CD14-positive monocyte (primary cell): Measurements from ENCODE around the gene CGNL1. TPM values are rescaled to one million over a fixed set of nuclear protein-coding genes. Genes with fewer than 3 reads are reported as not detected.

Experiments
- DNase-seq, 3 donors: peaks; one replicate each; pipeline ENCODE4 v3.0.0-alpha.2; 2011 to 2022
- H2AFZ ChIP-seq: 2 replicates; pipeline ENCODE4 v1.6.0; 2012; ENCODE audit warnings: mild to moderate bottlenecking, low read depth, low read length, inconsistent platforms; ENCODE audit not compliant: insufficient read depth, poor library complexity, severe bottlenecking
- H3K27ac ChIP-seq, 2 donors: 1 replicate in 1 of 2; 2 replicates in 1 of 2; pipeline ENCODE4 v1.5.1; 2012 to 2013; ENCODE audit warnings: low read length in 2 of 2, control low read depth in 1 of 2, inconsistent platforms in 1 of 2, low read depth in 1 of 2, mild to moderate bottlenecking in 1 of 2
- H3K27me3 ChIP-seq, 2 donors: one replicate each; pipeline versions ENCODE4 v1.6.0 to v1.6.1; 2011 to 2013; ENCODE audit warnings: low read length in 2 of 2; ENCODE audit not compliant: control insufficient read depth in 2 of 2, insufficient read depth in 2 of 2
- H3K36me3 ChIP-seq, 2 donors: replicated peaks in 1 of 2; 1 replicate in 1 of 2; 2 replicates in 1 of 2; pipeline versions ENCODE4 v1.5.1 to v1.6.1; 2012 to 2013; ENCODE audit warnings: low read length in 2 of 2, control low read depth in 1 of 2, inconsistent platforms in 1 of 2, mild to moderate bottlenecking in 1 of 2; ENCODE audit not compliant: insufficient read depth in 2 of 2, control insufficient read depth in 1 of 2
- H3K4me1 ChIP-seq, 2 donors: 1 replicate in 1 of 2; 2 replicates in 1 of 2; pipeline versions ENCODE4 v1.5.1 to v1.6.1; 2012 to 2013; ENCODE audit warnings: low read length in 2 of 2, control low read depth in 1 of 2, inconsistent platforms in 1 of 2, mild to moderate bottlenecking in 1 of 2, moderate library complexity in 1 of 2; ENCODE audit not compliant: insufficient read depth in 2 of 2, control insufficient read depth in 1 of 2
- H3K4me2 ChIP-seq: replicated peaks from 2 replicates; pipeline ENCODE3; 2012; ENCODE audit warnings: low read length, moderate library complexity, mild to moderate bottlenecking; ENCODE audit not compliant: poor library complexity, severe bottlenecking; ENCODE audit errors: extremely low read depth
- H3K4me3 ChIP-seq, 3 experiments: fragments of 200-600 bp in 1 of 3; sonication (generic) in 1 of 3; replicated peaks in 1 of 3; 1 replicate in 2 of 3; 2 replicates in 1 of 3; pipeline ENCODE4 v1.5.1; 2011 to 2013; ENCODE audit warnings: low read length in 3 of 3, mild to moderate bottlenecking in 3 of 3, control low read depth in 2 of 3, low read depth in 2 of 3, inconsistent platforms in 1 of 3, moderate library complexity in 1 of 3
- H3K79me2 ChIP-seq: 2 replicates; pipeline ENCODE4 v1.6.0; 2012; ENCODE audit warnings: mild to moderate bottlenecking, control low read depth, inconsistent platforms, low read length, moderate library complexity; ENCODE audit not compliant: insufficient read depth
- H3K9ac ChIP-seq: 2 replicates; pipeline ENCODE4 v1.6.0; 2017; ENCODE audit warnings: low read length, mild to moderate bottlenecking; ENCODE audit not compliant: insufficient read depth, poor library complexity, severe bottlenecking
- H3K9me3 ChIP-seq, 2 donors: replicated peaks in 1 of 2; 1 replicate in 1 of 2; 2 replicates in 1 of 2; pipeline versions ENCODE4 v1.5.1 to v1.6.1; 2012 to 2013; ENCODE audit warnings: low read length in 2 of 2, control low read depth in 1 of 2; ENCODE audit not compliant: control insufficient read depth in 1 of 2, insufficient read depth in 1 of 2
- H4K20me1 ChIP-seq: 2 replicates; pipeline ENCODE4 v1.6.0; 2012; ENCODE audit warnings: mild to moderate bottlenecking, low read length, control low read depth, moderate library complexity; ENCODE audit not compliant: insufficient read depth
- H3K27ac Mint-ChIP-seq, 7 donors: one replicate each; pipeline ENCODE4 v1.8.0; 2020; ENCODE audit warnings: mild to moderate bottlenecking in 7 of 7, mixed read lengths in 7 of 7, moderate library complexity in 6 of 7, inconsistent platforms in 2 of 7
- H3K27me3 Mint-ChIP-seq, 3 donors: one replicate each; pipeline ENCODE4 v1.8.0; 2021 to 2022; ENCODE audit warnings: low read depth in 3 of 3, mild to moderate bottlenecking in 3 of 3, mixed read lengths in 3 of 3, moderate library complexity in 3 of 3, inconsistent platforms in 1 of 3
- H3K36me3 Mint-ChIP-seq, 2 donors: one replicate each; pipeline ENCODE4 v1.8.0; 2020; ENCODE audit warnings: mixed read lengths in 2 of 2, inconsistent platforms in 1 of 2, mild to moderate bottlenecking in 1 of 2
- H3K4me1 Mint-ChIP-seq: one replicate; pipeline ENCODE4 v1.8.0; 2020; ENCODE audit warnings: mild to moderate bottlenecking, mixed read lengths
- H3K4me3 Mint-ChIP-seq, 2 donors: one replicate each; pipeline ENCODE4 v1.8.0; 2020; ENCODE audit warnings: mild to moderate bottlenecking in 2 of 2, mixed read lengths in 2 of 2, moderate library complexity in 1 of 2
- H3K9me3 Mint-ChIP-seq, 7 donors: one replicate each; pipeline ENCODE4 v1.8.0; 2020 to 2022; ENCODE audit warnings: mixed read lengths in 7 of 7, mild to moderate bottlenecking in 6 of 7, moderate library complexity in 6 of 7, inconsistent platforms in 2 of 7
- WGBS: methylation state at CpG from one replicate; pipeline ENCODE4 v1.1.5; 2013; ENCODE audit warnings: missing lambda C conversion rate; ENCODE audit not compliant: insufficient coverage; 5-methylcytosine and 5-hydroxymethylcytosine counted together
- intact Hi-C, 2 donors: fragments of 100-400 bp; cut with micrococcal nuclease; formaldehyde crosslinking; loops; one replicate each; pipeline versions ENCODE4 v1.15.0 to v1.15.1; 2023
- polyA plus RNA-seq, 3 donors: library from polyadenylated mRNA; depleted of rRNA in 1 of 3; unstranded in 2 of 3; stranded (reverse) in 1 of 3; fragments of 300-500 nt in 2 of 3; fragments of >200 nt in 1 of 3; fragmentation: Illumina TruSeq in 2 of 3; gene quantifications; 1 replicate in 2 of 3; 2 replicates in 1 of 3; pipeline ENCODE4 v1.2.3, GENCODE V29; 2012 to 2021
- TF ChIP-seq, protein P1 (sequence below): fragments of 200-600 bp; IDR thresholded peaks from one replicate; pipeline ENCODE4 v1.8.0; 2022; ENCODE audit warnings: antibody characterized with exemption, mild to moderate bottlenecking

Gene CGNL1
- polyA plus RNA-seq, 3 donors: not detected

DNA sequence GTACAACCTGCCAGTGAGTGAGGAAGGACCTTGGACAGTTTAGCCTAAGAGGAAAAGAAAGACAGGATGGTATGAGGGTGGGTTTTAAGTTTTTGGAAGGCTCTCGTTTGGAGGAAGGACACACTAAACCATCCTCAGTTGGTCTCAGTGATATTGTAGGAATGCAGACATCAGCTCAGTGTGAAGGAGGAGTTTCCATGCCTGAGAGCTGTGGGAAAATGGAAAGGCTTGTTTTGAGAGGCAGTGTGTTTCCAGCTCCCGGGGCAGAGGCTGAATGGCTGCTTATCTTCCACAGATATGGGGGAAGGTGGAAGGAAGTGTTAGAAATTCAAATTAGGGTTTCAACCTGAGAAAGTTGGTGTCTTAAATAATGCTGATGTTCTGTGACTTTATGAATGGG, 125.8 kb downstream of the CGNL1 start:
- no peaks in the 10 kb centered on the region for H3K9me3 ChIP-seq
- Mint-ChIP-seq H3K9me3 (no peaks in the 10 kb centered on the region), H3K4me3 (no peak overlapping the region), H3K27ac (no peak overlapping the region), H3K4me1 (no peaks in the 10 kb centered on the region), H3K27me3 (peaks cover 0 to 3% (median 1%) of the 10 kb centered on the region in 3 donors), H3K36me3 (no peaks in the 10 kb centered on the region)
- no peaks in the 10 kb centered on the region for H3K36me3 ChIP-seq
- no peak overlapping the region for H3K4me3 ChIP-seq
- no peaks in the 10 kb centered on the region for H4K20me1 ChIP-seq
- WGBS: 33% methylated on average over 1 of the region's 2 CpGs
- no peak overlapping the region for H3K27ac ChIP-seq
- no peaks in the 10 kb centered on the region for H3K4me1 ChIP-seq
- H3K79me2 ChIP-seq: no peaks in the 10 kb centered on the region
- H3K9ac ChIP-seq: no peak overlapping the region
- DNase-seq: no peak
- no peak overlapping the region for H2AFZ ChIP-seq
- intact Hi-C loops: no loop called here
- TF ChIP-seq, protein P1, sequence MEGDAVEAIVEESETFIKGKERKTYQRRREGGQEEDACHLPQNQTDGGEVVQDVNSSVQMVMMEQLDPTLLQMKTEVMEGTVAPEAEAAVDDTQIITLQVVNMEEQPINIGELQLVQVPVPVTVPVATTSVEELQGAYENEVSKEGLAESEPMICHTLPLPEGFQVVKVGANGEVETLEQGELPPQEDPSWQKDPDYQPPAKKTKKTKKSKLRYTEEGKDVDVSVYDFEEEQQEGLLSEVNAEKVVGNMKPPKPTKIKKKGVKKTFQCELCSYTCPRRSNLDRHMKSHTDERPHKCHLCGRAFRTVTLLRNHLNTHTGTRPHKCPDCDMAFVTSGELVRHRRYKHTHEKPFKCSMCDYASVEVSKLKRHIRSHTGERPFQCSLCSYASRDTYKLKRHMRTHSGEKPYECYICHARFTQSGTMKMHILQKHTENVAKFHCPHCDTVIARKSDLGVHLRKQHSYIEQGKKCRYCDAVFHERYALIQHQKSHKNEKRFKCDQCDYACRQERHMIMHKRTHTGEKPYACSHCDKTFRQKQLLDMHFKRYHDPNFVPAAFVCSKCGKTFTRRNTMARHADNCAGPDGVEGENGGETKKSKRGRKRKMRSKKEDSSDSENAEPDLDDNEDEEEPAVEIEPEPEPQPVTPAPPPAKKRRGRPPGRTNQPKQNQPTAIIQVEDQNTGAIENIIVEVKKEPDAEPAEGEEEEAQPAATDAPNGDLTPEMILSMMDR: no peak
- H3K27me3 ChIP-seq: no peaks in the 10 kb centered on the region
- no peak overlapping the region for H3K4me2 ChIP-seq

DNA sequence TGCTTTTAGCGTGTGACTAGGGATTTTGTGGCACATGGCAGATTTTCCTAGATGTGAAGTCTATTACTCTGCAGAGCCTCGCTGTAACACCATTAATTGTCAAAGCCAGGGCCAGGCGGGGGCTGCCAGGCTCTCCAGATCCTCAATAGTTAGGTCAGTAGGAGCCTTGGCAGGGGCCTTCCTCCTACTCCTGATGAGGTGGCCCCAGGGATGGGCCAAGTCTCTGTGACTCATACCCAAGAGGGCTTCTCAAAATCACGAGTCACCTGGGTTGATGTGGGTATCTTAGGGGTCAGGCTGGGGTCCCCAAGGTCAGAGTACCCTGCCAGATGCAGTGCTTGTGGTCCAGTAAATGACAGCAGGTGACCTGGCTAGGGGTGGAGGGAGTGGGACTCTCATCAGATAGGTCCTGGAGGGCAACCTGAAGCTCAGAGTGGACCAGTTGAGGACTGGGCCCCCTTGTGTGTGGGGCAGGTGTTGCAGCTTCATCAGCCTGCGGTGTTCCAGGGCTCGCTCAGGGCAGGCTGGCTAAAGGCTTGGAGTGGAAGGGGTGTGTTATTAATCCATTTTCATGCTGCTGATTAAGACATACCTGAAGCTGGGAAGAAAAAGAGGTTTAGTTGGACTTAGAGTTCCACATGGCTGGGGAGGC, 126.9 kb downstream of the CGNL1 start:
- Histone ChIP-seq H3K4me1 (no peaks in the 10 kb centered on the region), H4K20me1 (no peaks in the 10 kb centered on the region), H3K27ac (no peak overlapping the region), H3K4me3 (no peak overlapping the region), H3K9ac (no peak overlapping the region), H3K79me2 (no peaks in the 10 kb centered on the region), H3K27me3 (no peaks in the 10 kb centered on the region), H3K9me3 (no peaks in the 10 kb centered on the region), H3K4me2 (no peak overlapping the region), H2AFZ (no peak overlapping the region), H3K36me3 (no peaks in the 10 kb centered on the region)
- H3K9me3 Mint-ChIP-seq: no peaks in the 10 kb centered on the region
- no peak overlapping the region for H3K4me3 Mint-ChIP-seq
- no peak for DNase-seq
- no peaks in the 10 kb centered on the region for H3K4me1 Mint-ChIP-seq
- H3K36me3 Mint-ChIP-seq: no peaks in the 10 kb centered on the region
- intact Hi-C loops: no loop called here
- TF ChIP-seq, protein P1: no peak
- H3K27me3 Mint-ChIP-seq: peaks cover 0 to 3% (median 1%) of the 10 kb centered on the region in 3 donors
- WGBS: 92% methylated on average over 6 of the region's 6 CpGs
- H3K27ac Mint-ChIP-seq: no peak overlapping the region
